AG09319 (cell line): ENCODE results near the gene CNRIP1.

Experiments used
- DNase-seq: peaks from one replicate; pipeline ENCODE4 v3.0.0-alpha.2; 2010; ENCODE audit warnings: low read depth; ENCODE audit errors: extremely low read depth
- CTCF ChIP-seq: IDR thresholded peaks from 2 replicates; pipeline ENCODE4 v1.5.1; 2011; ENCODE audit warnings: low read depth, mild to moderate bottlenecking, inconsistent platforms, low read length, moderate library complexity

CNRIP1 gene

GRCh38 chr2:68333931-68334330 is 14.2 kb upstream of the CNRIP1 start:
- no peak for DNase-seq

GRCh38 chr2:68333009-68333408 is 13.3 kb upstream of the CNRIP1 start:
- DNase-seq = no peak
- TF ChIP-seq CTCF = no peak

More at GRCh38 chr2:68333931-68334330, 14.2 kb upstream of the CNRIP1 start:
- no peak for TF ChIP-seq CTCF

- TF ChIP-seq CTCF = no peak
- no peak for DNase-seq
These were observed 10.9 kb upstream of the CNRIP1 start for GRCh38 chr2:68330691-68331090.

DNA sequence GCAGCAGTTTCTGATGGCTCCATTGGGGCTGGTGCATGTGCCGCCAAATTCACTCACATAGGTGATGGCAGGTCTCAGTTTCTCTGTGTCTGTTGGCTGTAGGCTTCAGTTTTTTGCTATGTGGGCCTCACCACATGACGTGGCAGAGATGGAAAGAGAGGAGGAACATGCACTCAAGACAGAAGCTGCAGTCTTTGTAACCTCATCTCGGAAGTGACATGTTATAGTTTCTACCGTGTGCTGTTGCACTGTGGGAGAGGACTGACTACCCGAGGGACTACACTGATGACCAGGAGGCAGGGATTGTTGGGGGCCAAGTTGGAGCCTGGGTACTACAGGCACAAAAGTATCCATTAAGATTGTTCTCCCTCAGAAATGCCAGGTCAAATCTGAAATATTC is 9.2 kb upstream of the CNRIP1 start:
- no peak for DNase-seq
- TF ChIP-seq CTCF = no peak

DNA sequence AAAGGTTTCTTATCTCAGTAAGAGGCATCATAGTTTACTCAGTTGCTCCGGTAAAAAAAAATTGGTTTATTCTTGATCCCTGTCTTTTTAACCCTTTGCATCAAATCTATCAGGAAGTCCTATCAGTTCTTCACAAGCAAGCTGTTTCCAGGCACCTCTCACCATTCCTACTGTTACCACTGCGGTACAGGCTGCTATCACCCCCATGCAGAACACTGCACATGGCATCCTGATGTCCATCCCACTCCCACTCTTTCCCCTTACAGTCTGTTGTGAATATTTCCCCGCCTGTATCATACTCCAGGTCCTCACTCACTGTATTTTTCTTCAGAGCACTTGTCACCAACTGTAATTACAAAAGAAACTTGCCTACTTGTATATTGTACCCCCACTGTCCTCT is 5.3 kb upstream of the CNRIP1 start:
- no peak for TF ChIP-seq CTCF
- no peak for DNase-seq

DNA sequence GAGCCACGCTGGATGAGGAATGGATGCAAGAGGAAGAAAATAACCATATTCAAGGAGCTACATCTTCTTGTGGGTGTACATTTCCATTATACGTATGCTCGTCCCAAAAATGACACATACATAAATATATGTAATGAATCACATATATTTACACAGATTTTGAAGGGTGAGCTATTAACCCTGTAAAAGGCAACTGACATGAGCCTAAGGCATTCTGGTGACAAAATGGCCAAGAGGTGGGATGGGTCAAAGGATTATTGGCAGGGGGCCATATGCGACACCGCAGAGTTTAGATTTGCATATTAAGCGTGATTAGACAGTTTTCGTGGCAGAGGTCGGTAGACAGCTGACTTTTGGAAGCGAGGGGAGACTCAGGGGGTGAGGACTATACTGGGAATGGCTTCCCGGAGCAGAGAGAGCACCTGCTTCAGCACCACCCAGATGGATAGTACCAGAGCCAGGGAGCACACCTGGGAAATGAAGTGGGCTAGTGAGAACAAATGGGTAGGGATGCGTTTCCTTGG is 431 bp upstream of the CNRIP1 start:
- no peak for TF ChIP-seq CTCF
- no peak for DNase-seq

DNA sequence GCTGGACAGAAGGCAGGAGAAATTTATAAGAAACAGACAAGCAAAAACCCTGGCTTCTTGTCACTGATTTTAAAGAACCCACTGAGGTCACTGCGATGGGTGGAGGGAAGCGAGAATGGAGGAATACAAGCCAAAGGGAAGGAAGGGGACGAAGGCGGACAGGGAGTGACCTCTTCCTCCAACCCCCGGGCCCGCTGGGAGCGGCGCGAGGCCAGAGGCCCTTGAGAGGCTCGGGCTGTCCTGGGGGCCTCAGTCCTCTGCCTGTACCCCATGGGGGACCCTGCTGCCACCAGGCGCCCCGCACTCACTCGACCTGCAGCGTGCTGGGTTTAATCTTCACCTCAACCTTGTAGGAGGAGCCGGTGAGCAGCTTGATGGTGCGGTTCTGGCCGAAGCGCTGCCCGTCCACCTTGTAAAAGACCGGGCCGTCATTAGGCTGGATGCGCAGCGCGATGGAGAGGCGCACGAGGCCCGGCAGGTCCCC is 793 bp downstream of the CNRIP1 start:
- no peak for DNase-seq
- TF ChIP-seq CTCF = no peak
